HG03575 (cell line): ENCODE data around the gene SREBF2.
"Not testable (repeated sequence)": the region's sequence is repeated elsewhere in the genome, so short reads cannot be mapped to it uniquely, and the experiment has no call there.

Experiments used
- ATAC-seq: cut with Tn5 transposase; IDR thresholded peaks from one replicate; pipeline ENCODE4 v1.9.1; 2021; ENCODE audit not compliant: unreplicated experiment, insufficient number of reproducible peaks, low FRiP score; ENCODE audit errors: extremely low read depth

Gene SREBF2

GRCh38 chr22:41819257-41819656 lies 13.6 kb upstream of the SREBF2 start:
- ATAC-seq, result no peak

GRCh38 chr22:41820447-41820846 lies 12.5 kb upstream of the SREBF2 start:
- ATAC-seq, result no peak

GRCh38 chr22:41821471-41822316 lies 11.2 kb upstream of the SREBF2 start:
- no peak for ATAC-seq

- ATAC-seq, result no peak
Observed at GRCh38 chr22:41822317-41823057, 10.4 kb upstream of the SREBF2 start.

- no peak for ATAC-seq
Observed at GRCh38 chr22:41823797-41824196, 9.1 kb upstream of the SREBF2 start.

GRCh38 chr22:41825376-41825775 lies 7.5 kb upstream of the SREBF2 start:
- no peak for ATAC-seq

GRCh38 chr22:41826021-41826420 lies 6.9 kb upstream of the SREBF2 start:
- no peak for ATAC-seq

- ATAC-seq, result no peak
Observed at GRCh38 chr22:41826430-41827383, 6.2 kb upstream of the SREBF2 start.

- no peak for ATAC-seq
Observed at GRCh38 chr22:41827671-41828070, 5.2 kb upstream of the SREBF2 start.

- ATAC-seq, result no peak
Observed at GRCh38 chr22:41828516-41828915, 4.4 kb upstream of the SREBF2 start.

GRCh38 chr22:41830174-41830573 lies 2.7 kb upstream of the SREBF2 start:
- ATAC-seq, result no peak

- no peak for ATAC-seq
Observed at GRCh38 chr22:41831383-41831782, 1.5 kb upstream of the SREBF2 start.

GRCh38 chr22:41831828-41832552 lies 915 bp upstream of the SREBF2 start:
- ATAC-seq, result no peak

GRCh38 chr22:41833369-41834004 lies 582 bp downstream of the SREBF2 start:
- no peak for ATAC-seq

- no peak for ATAC-seq
Observed at GRCh38 chr22:41834005-41834944, 1.4 kb downstream of the SREBF2 start.

- not testable (repeated sequence) for ATAC-seq
Observed at GRCh38 chr22:41835462-41835861, 2.6 kb downstream of the SREBF2 start.

GRCh38 chr22:41836551-41836950 lies 3.6 kb downstream of the SREBF2 start:
- no peak for ATAC-seq
